Gastrocnemius medialis (tissue), 4 donors: ENCODE data around the gene RRP9.

Experiments
- POLR2A ChIP-seq, 2 donors: fragments of 450-650 bp; IDR thresholded peaks; one replicate each; pipeline ENCODE4 v1.6.1; 2017; ENCODE audit warnings: antibody characterized with exemption in 2 of 2, mild to moderate bottlenecking in 2 of 2, moderate library complexity in 2 of 2
- TF ChIP-seq, protein P1 (sequence below), 5 experiments: fragments of 450-650 bp in 3 of 5; fragments of 200-600 bp in 2 of 5; sonication (generic) in 2 of 5; IDR thresholded peaks in 4 of 5; conservative IDR thresholded peaks in 1 of 5; 1 replicate in 4 of 5; 2 replicates in 1 of 5; pipeline ENCODE4 v1.5.1; 2016 to 2019; ENCODE audit warnings: antibody characterized with exemption in 5 of 5, mild to moderate bottlenecking in 3 of 5, moderate library complexity in 3 of 5

DNA sequence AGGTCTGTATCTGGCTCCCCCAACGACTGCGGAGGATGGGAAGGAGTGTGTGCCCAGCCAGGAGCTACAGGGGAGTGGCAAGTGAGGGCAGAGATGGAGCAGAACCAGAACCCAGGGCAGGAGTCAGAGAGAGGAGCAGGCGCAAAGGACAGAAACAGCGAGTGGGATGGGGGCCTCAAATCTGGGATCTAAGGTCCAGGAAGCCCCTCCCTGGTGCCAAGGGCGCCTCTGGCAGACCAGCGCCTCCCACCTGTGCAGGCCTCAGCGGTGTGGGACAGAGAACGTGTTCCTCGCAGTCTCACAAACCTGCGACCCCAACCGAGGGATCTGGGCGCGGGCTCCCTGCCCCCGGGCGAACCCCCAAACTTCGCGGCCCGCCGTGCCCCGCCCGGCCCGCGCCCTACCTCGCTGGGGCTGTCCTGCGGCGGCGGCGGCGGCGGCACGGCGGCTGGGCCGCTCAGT lies 25.2 kb upstream of the RRP9 start:
- TF ChIP-seq, protein P1, sequence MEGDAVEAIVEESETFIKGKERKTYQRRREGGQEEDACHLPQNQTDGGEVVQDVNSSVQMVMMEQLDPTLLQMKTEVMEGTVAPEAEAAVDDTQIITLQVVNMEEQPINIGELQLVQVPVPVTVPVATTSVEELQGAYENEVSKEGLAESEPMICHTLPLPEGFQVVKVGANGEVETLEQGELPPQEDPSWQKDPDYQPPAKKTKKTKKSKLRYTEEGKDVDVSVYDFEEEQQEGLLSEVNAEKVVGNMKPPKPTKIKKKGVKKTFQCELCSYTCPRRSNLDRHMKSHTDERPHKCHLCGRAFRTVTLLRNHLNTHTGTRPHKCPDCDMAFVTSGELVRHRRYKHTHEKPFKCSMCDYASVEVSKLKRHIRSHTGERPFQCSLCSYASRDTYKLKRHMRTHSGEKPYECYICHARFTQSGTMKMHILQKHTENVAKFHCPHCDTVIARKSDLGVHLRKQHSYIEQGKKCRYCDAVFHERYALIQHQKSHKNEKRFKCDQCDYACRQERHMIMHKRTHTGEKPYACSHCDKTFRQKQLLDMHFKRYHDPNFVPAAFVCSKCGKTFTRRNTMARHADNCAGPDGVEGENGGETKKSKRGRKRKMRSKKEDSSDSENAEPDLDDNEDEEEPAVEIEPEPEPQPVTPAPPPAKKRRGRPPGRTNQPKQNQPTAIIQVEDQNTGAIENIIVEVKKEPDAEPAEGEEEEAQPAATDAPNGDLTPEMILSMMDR (IDR thresholded peaks at IDR 0.05 in 4 of 5, conservative IDR thresholded peaks at IDR 0.05 in 1 of 5) = no peak
- TF ChIP-seq POLR2A (IDR thresholded peaks at IDR 0.05) = peak; percentile 73 to 76
